Esophagus muscularis mucosa (tissue), 4 donors: ENCODE data around the gene EFEMP2.

Experiments used
- EP300 ChIP-seq: sonication (generic); formaldehyde crosslinking; IDR thresholded peaks from one replicate; pipeline ENCODE4 v1.6.1; 2017; ENCODE audit warnings: antibody characterized with exemption
- POLR2A ChIP-seq: fragments of 450-650 bp; IDR thresholded peaks from one replicate; pipeline ENCODE4 v1.6.1; 2017; ENCODE audit warnings: antibody characterized with exemption, moderate library complexity, mild to moderate bottlenecking, low read depth
- POLR2AphosphoS5 ChIP-seq, 2 donors: sonication (generic); formaldehyde crosslinking; IDR thresholded peaks; one replicate each; pipeline ENCODE4 v1.6.1; 2017; ENCODE audit warnings: antibody characterized with exemption in 2 of 2
- TF ChIP-seq, protein P1 (sequence below), 3 experiments: fragments of 200-600 bp in 2 of 3; fragments of 450-650 bp in 1 of 3; sonication (generic) in 2 of 3; IDR thresholded peaks; one replicate each; pipeline ENCODE4 v1.5.1; 2017 to 2019; ENCODE audit warnings: antibody characterized with exemption in 3 of 3, mild to moderate bottlenecking in 2 of 3, moderate library complexity in 1 of 3

DNA sequence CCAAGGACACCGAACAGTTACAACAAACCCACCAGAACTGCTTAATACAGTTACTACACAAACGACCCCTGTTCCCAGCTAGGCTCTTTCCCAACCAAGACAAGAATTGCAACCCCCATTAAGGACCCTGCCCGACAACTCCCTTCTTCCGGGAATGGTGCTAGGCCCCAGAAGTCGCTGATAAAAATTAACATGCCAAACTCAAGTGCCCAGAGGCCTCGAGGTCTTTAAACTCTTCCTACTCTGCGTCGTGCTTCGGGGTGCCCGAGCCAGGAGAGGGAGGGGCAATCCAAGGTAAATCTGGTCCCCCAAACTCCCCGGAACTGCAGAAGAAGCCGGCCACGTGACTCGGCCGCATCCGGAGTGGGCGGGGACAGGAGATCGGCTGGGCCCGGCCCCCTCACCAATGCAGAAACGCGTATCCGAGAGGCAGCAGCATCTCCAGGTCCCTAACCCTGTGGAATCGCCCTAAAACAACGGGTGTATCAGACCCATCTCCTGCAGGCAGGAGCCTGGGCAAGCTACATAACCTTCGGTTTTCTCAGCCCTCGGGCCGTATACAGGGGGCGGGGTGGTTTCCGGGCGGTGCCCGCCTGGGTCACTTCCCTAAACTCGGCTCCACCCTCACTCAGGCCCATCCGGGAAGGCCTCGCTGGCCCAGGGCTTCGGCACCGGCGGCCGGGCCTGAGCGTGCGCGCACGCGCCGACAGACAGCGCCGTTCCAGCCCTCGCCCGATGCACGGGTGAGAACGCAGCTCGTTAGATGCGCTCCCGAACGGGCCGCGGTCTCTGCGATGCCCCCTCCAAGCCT lies 15.7 kb downstream of the EFEMP2 start:
- TF ChIP-seq, protein P1, sequence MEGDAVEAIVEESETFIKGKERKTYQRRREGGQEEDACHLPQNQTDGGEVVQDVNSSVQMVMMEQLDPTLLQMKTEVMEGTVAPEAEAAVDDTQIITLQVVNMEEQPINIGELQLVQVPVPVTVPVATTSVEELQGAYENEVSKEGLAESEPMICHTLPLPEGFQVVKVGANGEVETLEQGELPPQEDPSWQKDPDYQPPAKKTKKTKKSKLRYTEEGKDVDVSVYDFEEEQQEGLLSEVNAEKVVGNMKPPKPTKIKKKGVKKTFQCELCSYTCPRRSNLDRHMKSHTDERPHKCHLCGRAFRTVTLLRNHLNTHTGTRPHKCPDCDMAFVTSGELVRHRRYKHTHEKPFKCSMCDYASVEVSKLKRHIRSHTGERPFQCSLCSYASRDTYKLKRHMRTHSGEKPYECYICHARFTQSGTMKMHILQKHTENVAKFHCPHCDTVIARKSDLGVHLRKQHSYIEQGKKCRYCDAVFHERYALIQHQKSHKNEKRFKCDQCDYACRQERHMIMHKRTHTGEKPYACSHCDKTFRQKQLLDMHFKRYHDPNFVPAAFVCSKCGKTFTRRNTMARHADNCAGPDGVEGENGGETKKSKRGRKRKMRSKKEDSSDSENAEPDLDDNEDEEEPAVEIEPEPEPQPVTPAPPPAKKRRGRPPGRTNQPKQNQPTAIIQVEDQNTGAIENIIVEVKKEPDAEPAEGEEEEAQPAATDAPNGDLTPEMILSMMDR (IDR thresholded peaks at IDR 0.05): no peak
- peak; percentile 78 for TF ChIP-seq POLR2A
- peak; percentile 72 for TF ChIP-seq EP300
- peak; percentile 84 to 90 for TF ChIP-seq POLR2AphosphoS5 (IDR thresholded peaks at IDR 0.05)
